IPS DF 19.7 (cell line): ENCODE data around the gene FAM89B.

ENCODE experiments used
- DNase-seq: peaks from one replicate; pipeline ENCODE4 v3.0.0-alpha.2; 2013; ENCODE audit warnings: low read depth, low spot score

FAM89B gene

GRCh38 chr11:65610404-65610803 lies 38.1 kb downstream of the FAM89B start:
- no peak for DNase-seq

- no peak for DNase-seq
Measured at GRCh38 chr11:65611028-65611757, 38.9 kb downstream of the FAM89B start.

- no peak for DNase-seq
Measured at GRCh38 chr11:65611758-65612603, 39.6 kb downstream of the FAM89B start.

- no peak for DNase-seq
Measured at GRCh38 chr11:65612691-65613090, 40.4 kb downstream of the FAM89B start.

- no peak for DNase-seq
Measured at GRCh38 chr11:65613091-65613928, 41.0 kb downstream of the FAM89B start.

GRCh38 chr11:65615229-65615949 lies 43.1 kb downstream of the FAM89B start, which contains the start of gene PCNX3:
PCNX3 (plus strand) TSS chr11:65615776; CDS start chr11:65616312, 536 bp downstream.
- DNase-seq, result peak; percentile 99

GRCh38 chr11:65615950-65616574 lies 43.7 kb downstream of the FAM89B start:
- DNase-seq, result no peak

GRCh38 chr11:65616575-65617001 lies 44.2 kb downstream of the FAM89B start:
- no peak for DNase-seq

GRCh38 chr11:65617136-65617850 lies 45.0 kb downstream of the FAM89B start:
- DNase-seq, result no peak

GRCh38 chr11:65617990-65618751 lies 45.8 kb downstream of the FAM89B start:
- DNase-seq, result no peak

GRCh38 chr11:65618763-65619162 lies 46.4 kb downstream of the FAM89B start:
- no peak for DNase-seq

- DNase-seq, result no peak
Measured at GRCh38 chr11:65619281-65619928, 47.1 kb downstream of the FAM89B start.

- no peak for DNase-seq
Measured at GRCh38 chr11:65620666-65621065, 48.3 kb downstream of the FAM89B start.

GRCh38 chr11:65621460-65621859 lies 49.1 kb downstream of the FAM89B start:
- no peak for DNase-seq

GRCh38 chr11:65622011-65622410 lies 49.7 kb downstream of the FAM89B start:
- no peak for DNase-seq

- no peak for DNase-seq
Measured at GRCh38 chr11:65623177-65623576, 50.8 kb downstream of the FAM89B start.
